CD4-positive, alpha-beta T cell (primary cell): Measurements from ENCODE around the gene KCTD20. TPM values are rescaled to one million over a fixed set of nuclear protein-coding genes. Genes with fewer than 3 reads are reported as not detected.
A peak's percentile ranks its signal among the peaks of the same experiment; 100 is the strongest.

Source experiments
- ATAC-seq: fragments of 200-7000 bp; cut with Tn5 transposase; one replicate; pipeline ENCODE4 v1.10.0; 2022; ENCODE audit warnings: mild to moderate bottlenecking; ENCODE audit not compliant: poor library complexity
- CTCF ChIA-PET: fragments of 350-600 bp; sonication (Branson Sonifier 250); formaldehyde crosslinking; loops from one replicate; lab custom pipeline; 2021; ENCODE audit warnings: antibody characterized with exemption, inconsistent platforms; lab: Charles Lee
- POLR2A ChIA-PET: fragments of 350-600 bp; sonication (Branson Sonifier 250); formaldehyde crosslinking; loops from one replicate; lab custom pipeline; 2021; ENCODE audit warnings: antibody characterized with exemption, inconsistent platforms; lab: Charles Lee
- DNase-seq, 14 experiments: peaks; one replicate each; pipeline ENCODE4 v3.0.0-alpha.2; 2013 to 2020; ENCODE audit warnings: mixed read lengths in 2 of 14
- H3K27ac ChIP-seq, 2 donors: one replicate each; pipeline versions ENCODE4 v1.5.1 to v1.7.0; 2013; ENCODE audit warnings: low read length in 2 of 2, low read depth in 1 of 2, mild to moderate bottlenecking in 1 of 2
- H3K27me3 ChIP-seq, 2 experiments: 1 replicate in 1 of 2; 2 replicates in 1 of 2; pipeline versions ENCODE4 v1.6.1 to v1.7.0; 2013; ENCODE audit warnings: low read length in 2 of 2, control low read depth in 1 of 2, mild to moderate bottlenecking in 1 of 2, moderate library complexity in 1 of 2; ENCODE audit not compliant: insufficient read depth in 2 of 2, control insufficient read depth in 1 of 2
- H3K36me3 ChIP-seq: one replicate; pipeline ENCODE4 v1.6.1; 2013; ENCODE audit warnings: low read length, control low read depth; ENCODE audit not compliant: insufficient read depth
- H3K4me1 ChIP-seq: one replicate; pipeline ENCODE4 v1.6.1; 2013; ENCODE audit warnings: low read length, control low read depth; ENCODE audit not compliant: insufficient read depth
- H3K4me3 ChIP-seq: one replicate; pipeline ENCODE4 v1.5.1; 2013; ENCODE audit warnings: mild to moderate bottlenecking, low read length, moderate library complexity
- H3K9me3 ChIP-seq, 2 experiments: 1 replicate in 1 of 2; 2 replicates in 1 of 2; pipeline versions ENCODE4 v1.6.1 to v1.7.0; 2013; ENCODE audit warnings: low read length in 2 of 2, mild to moderate bottlenecking in 2 of 2, control low read depth in 1 of 2, moderate library complexity in 1 of 2; ENCODE audit not compliant: control insufficient read depth in 1 of 2, insufficient read depth in 1 of 2
- H3K27ac Mint-ChIP-seq: one replicate; pipeline ENCODE4 v1.8.0; 2020; ENCODE audit warnings: mixed read lengths
- H3K27me3 Mint-ChIP-seq: one replicate; pipeline ENCODE4 v1.8.0; 2021; ENCODE audit warnings: mixed read lengths
- H3K36me3 Mint-ChIP-seq: one replicate; pipeline ENCODE4 v1.8.0; 2021; ENCODE audit warnings: low read depth, mixed read lengths
- H3K4me1 Mint-ChIP-seq: one replicate; pipeline ENCODE4 v1.8.0; 2021; ENCODE audit warnings: low read depth, mixed read lengths
- H3K4me3 Mint-ChIP-seq: one replicate; pipeline ENCODE4 v1.8.0; 2020; ENCODE audit warnings: mild to moderate bottlenecking, mixed read lengths
- H3K9me3 Mint-ChIP-seq: one replicate; pipeline ENCODE4 v1.8.0; 2020; ENCODE audit warnings: mixed read lengths
- CTCF ChIP-seq: fragments of 200-600 bp; IDR thresholded peaks from one replicate; pipeline ENCODE4 v1.8.0; 2022; ENCODE audit warnings: antibody characterized with exemption, mild to moderate bottlenecking
- intact Hi-C, 2 experiments: fragments of 100-400 bp; cut with DNase I in 1 of 2; cut with micrococcal nuclease in 1 of 2; formaldehyde crosslinking; loops; one replicate each; pipeline versions ENCODE4 v1.15.1 to v1.9.0; 2023 to 2025; cut with DNase I, micrococcal nuclease
- total RNA-seq, 174 experiments: library from RNA in 2 of 174; stranded (reverse) in 2 of 174; gene quantifications; one replicate each; pipeline ENCODE4 v1.2.3 and lab custom pipeline; 2021 to 2026

The KCTD20 gene
- total RNA-seq, 2 experiments from 2014 or later = 38.4 to 39.5 TPM

- no peaks in the 10 kb centered on the region for H3K27me3 Mint-ChIP-seq
- Histone ChIP-seq H3K9me3 (no peaks in the 10 kb centered on the region), H3K4me1 (peaks cover 14% of the 10 kb centered on the region), H3K4me3 (no peak overlapping the region), H3K27me3 (no peaks in the 10 kb centered on the region), H3K27ac (peak overlapping the region in 1 of 2 donors; percentile 19), H3K36me3 (peaks cover 80% of the 10 kb centered on the region)
- no peak for TF ChIP-seq CTCF
- POLR2A ChIA-PET = interaction anchor here (0.6 to 1.1 kb wide), 2 partner anchors 86 to 862 kb away, joined by 3 read pairs; no protein-coding TSS in a partner anchor
- H3K36me3 Mint-ChIP-seq = peaks cover 92% of the 10 kb centered on the region
- H3K4me3 Mint-ChIP-seq = no peak overlapping the region
- ATAC-seq = no peak
- H3K4me1 Mint-ChIP-seq = peaks cover 50% of the 10 kb centered on the region
- H3K9me3 Mint-ChIP-seq = no peaks in the 10 kb centered on the region
- CTCF ChIA-PET = interaction anchor here (1.9 kb wide), 1 partner anchor 11 kb away, joined by 4 read pairs; no protein-coding TSS in a partner anchor
- intact Hi-C loops = loop anchor here in 1 of 2 experiments (10.0 kb wide), 1 partner anchor 49 kb away; the partner anchor contains the start of genes KCTD20 and PXT1
- DNase-seq = no peak
- peak overlapping the region; percentile 84 for H3K27ac Mint-ChIP-seq
Observed at GRCh38 chr6:36493319-36493718, 50.5 kb downstream of the KCTD20 start.

DNA sequence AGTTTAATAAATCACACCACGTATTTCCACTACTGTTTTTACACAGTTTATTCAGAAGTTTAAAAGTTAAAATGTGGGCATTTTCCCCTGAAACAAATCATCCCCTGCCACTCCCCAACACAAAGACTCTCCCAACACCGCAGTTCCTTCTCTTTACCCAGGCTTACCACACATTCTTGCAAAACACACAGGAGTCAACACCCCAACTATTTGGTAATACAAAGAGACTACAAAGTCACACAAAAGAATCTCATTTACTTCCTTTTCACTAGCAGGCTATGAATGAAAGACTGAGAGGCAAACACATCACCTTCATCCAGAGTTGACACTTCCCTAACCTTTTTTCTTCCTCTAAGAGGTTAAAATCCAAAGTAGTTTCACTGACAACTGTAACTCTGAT, 51.1 kb downstream of the KCTD20 start:
- Mint-ChIP-seq H3K36me3 (peaks cover 92% of the 10 kb centered on the region), H3K4me1 (peaks cover 46% of the 10 kb centered on the region), H3K27ac (peak overlapping the region; percentile 84), H3K27me3 (no peaks in the 10 kb centered on the region), H3K9me3 (no peaks in the 10 kb centered on the region), H3K4me3 (no peak overlapping the region)
- H3K4me1 ChIP-seq = peaks cover 14% of the 10 kb centered on the region
- no peaks in the 10 kb centered on the region for H3K27me3 ChIP-seq
- no peaks in the 10 kb centered on the region for H3K9me3 ChIP-seq
- intact Hi-C loops = loop anchor here in 1 of 2 experiments (10.0 kb wide), 1 partner anchor 49 kb away; the partner anchor contains the start of genes KCTD20 and PXT1
- ATAC-seq (no peak), DNase-seq (peak in 2 of 14 experiments; percentile 17 to 34)
- ChIA-PET POLR2A (interaction anchor here (1.1 kb wide), 1 partner anchor 86 kb away, joined by 3 read pairs; no protein-coding TSS in a partner anchor), CTCF (interaction anchor here (1.9 kb wide), 1 partner anchor 10 kb away, joined by 4 read pairs; no protein-coding TSS in a partner anchor)
- no peak for TF ChIP-seq CTCF
- H3K36me3 ChIP-seq = peaks cover 80% of the 10 kb centered on the region
- no peak overlapping the region for H3K4me3 ChIP-seq
- peak overlapping the region in 1 of 2 donors; percentile 19 for H3K27ac ChIP-seq

DNA sequence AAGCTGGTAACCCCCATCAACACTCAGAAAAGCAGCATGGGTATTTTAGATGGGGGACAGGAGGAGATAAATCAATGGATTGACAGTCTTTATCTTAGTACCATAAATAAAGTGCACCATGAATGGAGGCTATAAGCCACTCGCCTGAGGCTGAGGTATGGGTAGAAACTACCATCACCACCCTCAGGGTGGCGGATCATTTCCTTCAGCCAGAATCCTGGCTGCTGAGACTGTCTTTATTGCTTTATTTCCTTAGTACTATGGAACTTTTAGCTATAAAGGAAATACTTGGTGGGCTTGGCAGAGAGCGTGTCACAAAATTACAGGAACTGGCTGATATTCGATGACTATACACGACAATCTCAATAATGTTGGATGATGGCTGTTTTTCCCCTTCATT, 52.3 kb downstream of the KCTD20 start:
- Mint-ChIP-seq H3K4me3 (no peak overlapping the region), H3K27ac (peak overlapping the region; percentile 84), H3K36me3 (peaks cover 92% of the 10 kb centered on the region), H3K27me3 (no peaks in the 10 kb centered on the region), H3K4me1 (peaks cover 53% of the 10 kb centered on the region), H3K9me3 (no peaks in the 10 kb centered on the region)
- Histone ChIP-seq H3K4me1 (peaks cover 14% of the 10 kb centered on the region), H3K4me3 (no peak overlapping the region), H3K27ac (peak overlapping the region in 1 of 2 donors; percentile 6), H3K36me3 (peaks cover 90% of the 10 kb centered on the region), H3K9me3 (no peaks in the 10 kb centered on the region), H3K27me3 (no peaks in the 10 kb centered on the region)
- ChIA-PET CTCF (interaction anchor here (1.9 kb wide), 1 partner anchor 9 kb away, joined by 4 read pairs; no protein-coding TSS in a partner anchor), POLR2A (interaction anchor here (0.8 to 1.5 kb wide), 4 partner anchors 16 to 113 kb away, joined by 3 to 5 read pairs (median 4); no protein-coding TSS in a partner anchor)
- intact Hi-C loops = loop anchor here in 1 of 2 experiments (10.0 kb wide), 1 partner anchor 50 kb away; the partner anchor contains the start of genes KCTD20 and PXT1
- DNase-seq = no peak
- no peak for ATAC-seq
- no peak for TF ChIP-seq CTCF
